ENCODE data around the gene GALNT11.

- no peak for TF ChIP-seq EZH2 (IDR thresholded peaks at IDR 0.05)
- no peak for TF ChIP-seq POLR2AphosphoS5 (IDR thresholded peaks at IDR 0.05; ENCODE audit: borderline replicate concordance, low read depth, low read length)
Observed at GRCh38 chr7:152072421-152072820, 46.9 kb downstream of the GALNT11 start.
